HepG2 (cell line): ENCODE measurements around the gene AEBP1. TPM values are rescaled to one million over a fixed set of nuclear protein-coding genes. Genes with fewer than 3 reads are reported as not detected.
A peak's percentile ranks its signal among the peaks of the same experiment; 100 is the strongest.

ENCODE experiments used
- AKNA ChIP-seq: sonication (generic); formaldehyde crosslinking; IDR thresholded peaks from 2 replicates; pipeline ENCODE4 v1.4.0; 2020; ENCODE audit warnings: missing genetic modification reagents, borderline replicate concordance
- CTCF ChIP-seq: sonication (generic); formaldehyde crosslinking; IDR thresholded peaks from 2 replicates; pipeline ENCODE4 v1.5.0; 2020; ENCODE audit warnings: mild to moderate bottlenecking, missing genetic modification reagents, moderate library complexity
- GATAD2A ChIP-seq: IDR thresholded peaks from 2 replicates; pipeline ENCODE4 v1.6.1; 2016
- HDAC1 ChIP-seq: sonication (generic); formaldehyde crosslinking; IDR thresholded peaks from 2 replicates; pipeline ENCODE4 v1.5.1; 2020; ENCODE audit warnings: mild to moderate bottlenecking, missing genetic modification reagents
- MED1 ChIP-seq: sonication (generic); formaldehyde crosslinking; IDR thresholded peaks from 2 replicates; pipeline ENCODE4 v1.4.0; 2020; ENCODE audit warnings: missing genetic modification reagents
- NAIF1 ChIP-seq: sonication (generic); formaldehyde crosslinking; IDR thresholded peaks from 2 replicates; pipeline ENCODE4 v1.5.0; 2020; ENCODE audit warnings: mild to moderate bottlenecking, missing genetic modification reagents, borderline replicate concordance
- NONO ChIP-seq, 2 experiments: fragments of 450-650 bp in 1 of 2; sonication (generic) in 1 of 2; formaldehyde crosslinking in 1 of 2; IDR thresholded peaks in 1 of 2; conservative IDR thresholded peaks in 1 of 2; 2 replicates each; pipeline versions ENCODE4 v1.6.1 to v1.8.0; 2017 to 2022; ENCODE audit warnings: mild to moderate bottlenecking in 1 of 2, missing genetic modification reagents in 1 of 2, moderate library complexity in 1 of 2
- NR2F1 ChIP-seq, 2 experiments: fragments of 450-650 bp in 1 of 2; formaldehyde crosslinking in 1 of 2; IDR thresholded peaks; 2 replicates each; pipeline versions ENCODE4 v1.5.0 to v1.6.1; 2016 to 2020; ENCODE audit warnings: mild to moderate bottlenecking in 1 of 2, missing compliant biosample characterization in 1 of 2, missing genetic modification reagents in 1 of 2, moderate library complexity in 1 of 2
- PAX8 ChIP-seq: sonication (generic); formaldehyde crosslinking; IDR thresholded peaks from 2 replicates; pipeline ENCODE4 v1.8.0; 2022; ENCODE audit warnings: mild to moderate bottlenecking, missing genetic modification reagents, borderline replicate concordance
- SALL1 ChIP-seq: sonication (generic); formaldehyde crosslinking; IDR thresholded peaks from 2 replicates; pipeline ENCODE4 v1.8.0; 2022; ENCODE audit warnings: mild to moderate bottlenecking, missing genetic modification reagents
- SALL2 ChIP-seq: sonication (generic); formaldehyde crosslinking; IDR thresholded peaks from 2 replicates; pipeline ENCODE4 v1.8.1; 2023; ENCODE audit warnings: mild to moderate bottlenecking, missing genetic modification reagents, inconsistent platforms
- THRA ChIP-seq: sonication (generic); formaldehyde crosslinking; IDR thresholded peaks from 2 replicates; pipeline ENCODE4 v1.4.0; 2020; ENCODE audit warnings: missing genetic modification reagents, borderline replicate concordance
- TMF1 ChIP-seq: sonication (generic); formaldehyde crosslinking; IDR thresholded peaks from 2 replicates; pipeline ENCODE4 v1.8.1; 2022; ENCODE audit warnings: low read depth, missing genetic modification reagents
- ZBTB39 ChIP-seq: sonication (generic); formaldehyde crosslinking; IDR thresholded peaks from 2 replicates; pipeline ENCODE4 v1.5.0; 2020; ENCODE audit warnings: missing genetic modification reagents
- ZFX ChIP-seq: sonication (generic); formaldehyde crosslinking; IDR thresholded peaks from 2 replicates; pipeline ENCODE4 v1.4.0; 2020; ENCODE audit warnings: mild to moderate bottlenecking, low read depth, missing genetic modification reagents, moderate library complexity
- ZMAT5 ChIP-seq: sonication (generic); formaldehyde crosslinking; IDR thresholded peaks from 2 replicates; pipeline ENCODE4 v1.5.0; 2020; ENCODE audit warnings: mild to moderate bottlenecking, low read depth, missing genetic modification reagents, borderline replicate concordance
- ZNF317 ChIP-seq: sonication (generic); formaldehyde crosslinking; IDR thresholded peaks from 2 replicates; pipeline ENCODE4 v1.5.0; 2020; ENCODE audit warnings: mild to moderate bottlenecking, missing genetic modification reagents
- polyA plus RNA-seq, 8 experiments: library from polyadenylated mRNA; depleted of rRNA in 3 of 8; stranded (reverse) in 7 of 8; unstranded in 1 of 8; fragments of >200 nt; fragmentation: Illumina TruSeq in 4 of 8; extraction: Trizol in 4 of 8; gene quantifications; 2 replicates each; pipeline versions ENCODE4 v1.2.1 to v1.2.3, GENCODE V29; 2011 to 2016; ENCODE audit warnings: low read depth in 4 of 8, missing spikeins in 1 of 8, mixed read lengths in 1 of 8; ENCODE audit not compliant: insufficient read depth in 1 of 8
- total RNA-seq, 5 experiments: library from RNA; depleted of rRNA; stranded (reverse); fragments of >200 nt; fragmentation: Illumina TruSeq; extraction: Trizol; gene quantifications; 2 replicates each; pipeline ENCODE4 v1.2.3, GENCODE V29; 2016; ENCODE audit warnings: low read depth in 1 of 5

The AEBP1 gene
- total and polyA plus RNA-seq, 2 of the 13 experiments (the other 11 are each of a cell fraction or from before 2014, with no cell fraction given) = 0.22 to 0.55 TPM

GRCh38 chr7:44071726-44072363 lies 32.3 kb upstream of the AEBP1 start (continued):
- TF ChIP-seq ZBTB39 (CRISPR knock-in tag) (no peak), NONO (IDR thresholded peaks at IDR 0.05) (no peak), NONO (CRISPR knock-in tag; conservative IDR thresholded peaks at IDR 0.05) (0 out of 2 replicates have a peak, but pooled peaks have one; percentile 16), NAIF1 (CRISPR knock-in tag) (no peak), AKNA (CRISPR knock-in tag) (no peak), PAX8 (no peak), CTCF (CRISPR knock-in tag) (peak; percentile 63), NR2F1 (CRISPR knock-in tag; IDR thresholded peaks at IDR 0.05) (no peak), ZNF317 (CRISPR knock-in tag) (0 out of 2 replicates have a peak, but pooled peaks have one; percentile 19), ZMAT5 (no peak), MED1 (CRISPR knock-in tag) (0 out of 2 replicates have a peak, but pooled peaks have one; percentile 16), SALL1 (CRISPR knock-in tag) (peak; percentile 58), SALL2 (CRISPR knock-in tag) (no peak), HDAC1 (0 out of 2 replicates have a peak, but pooled peaks have one; percentile 16), TMF1 (CRISPR knock-in tag) (0 out of 2 replicates have a peak, but pooled peaks have one; percentile 42), ZFX (peak; percentile 42), THRA (CRISPR knock-in tag) (no peak), GATAD2A (CRISPR knock-in tag) (peak; percentile 67)
